ENCODE measurements around the gene MYBL2. TPM values are rescaled to one million over a fixed set of nuclear protein-coding genes. Genes with fewer than 3 reads are reported as not detected.
"Not testable (repeated sequence)": the region's sequence is repeated elsewhere in the genome, so short reads cannot be mapped to it uniquely, and the experiment has no call there.

The MYBL2 gene
- total RNA-seq, 1 donor from 2014 or later: 19.0 TPM

DNA sequence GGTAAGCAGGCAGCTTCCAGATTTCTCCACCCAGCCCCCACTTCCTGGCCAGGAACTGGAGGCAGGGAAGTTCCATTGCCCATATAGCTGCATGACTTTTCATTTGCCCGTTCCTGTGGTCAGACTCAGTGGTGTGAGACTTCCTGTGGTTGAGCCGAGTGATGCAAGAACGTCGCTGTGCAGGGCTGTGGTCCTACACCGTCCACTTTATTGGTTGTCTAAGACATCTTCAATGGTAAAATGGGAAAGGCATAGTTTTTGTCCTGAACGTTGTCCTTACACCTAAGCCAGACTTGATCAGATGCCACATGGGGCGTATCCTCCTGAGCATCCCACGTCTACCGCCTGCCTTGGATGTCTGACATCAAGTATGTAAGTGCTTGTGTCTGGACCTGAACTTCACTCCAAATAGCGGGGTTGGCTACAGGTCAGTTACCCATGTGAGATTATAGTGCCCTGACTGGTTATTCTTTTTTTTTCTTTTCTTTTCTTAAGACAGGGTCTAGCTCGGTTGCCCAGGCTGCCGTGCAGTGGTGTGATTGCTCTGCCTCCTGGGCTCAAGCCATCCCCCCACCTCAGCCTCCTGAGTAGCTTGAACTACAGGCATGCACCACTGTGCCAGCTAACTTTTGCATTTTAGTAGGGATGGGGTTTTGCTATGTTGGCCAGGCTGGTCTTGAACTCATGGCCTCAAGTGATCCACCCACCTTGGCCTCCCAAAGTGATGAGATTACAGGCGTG is 85.8 kb downstream of the MYBL2 start:
- TF ChIP-seq, protein P1, sequence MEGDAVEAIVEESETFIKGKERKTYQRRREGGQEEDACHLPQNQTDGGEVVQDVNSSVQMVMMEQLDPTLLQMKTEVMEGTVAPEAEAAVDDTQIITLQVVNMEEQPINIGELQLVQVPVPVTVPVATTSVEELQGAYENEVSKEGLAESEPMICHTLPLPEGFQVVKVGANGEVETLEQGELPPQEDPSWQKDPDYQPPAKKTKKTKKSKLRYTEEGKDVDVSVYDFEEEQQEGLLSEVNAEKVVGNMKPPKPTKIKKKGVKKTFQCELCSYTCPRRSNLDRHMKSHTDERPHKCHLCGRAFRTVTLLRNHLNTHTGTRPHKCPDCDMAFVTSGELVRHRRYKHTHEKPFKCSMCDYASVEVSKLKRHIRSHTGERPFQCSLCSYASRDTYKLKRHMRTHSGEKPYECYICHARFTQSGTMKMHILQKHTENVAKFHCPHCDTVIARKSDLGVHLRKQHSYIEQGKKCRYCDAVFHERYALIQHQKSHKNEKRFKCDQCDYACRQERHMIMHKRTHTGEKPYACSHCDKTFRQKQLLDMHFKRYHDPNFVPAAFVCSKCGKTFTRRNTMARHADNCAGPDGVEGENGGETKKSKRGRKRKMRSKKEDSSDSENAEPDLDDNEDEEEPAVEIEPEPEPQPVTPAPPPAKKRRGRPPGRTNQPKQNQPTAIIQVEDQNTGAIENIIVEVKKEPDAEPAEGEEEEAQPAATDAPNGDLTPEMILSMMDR (IDR thresholded peaks at IDR 0.05; ENCODE audit: partially characterized antibody, unreplicated experiment): no peak
- peaks cover 5% of the 10 kb centered on the region for H3K9me3 Mint-ChIP-seq (ENCODE audit: unreplicated experiment)
- H3K27ac Mint-ChIP-seq (ENCODE audit: unreplicated experiment): no peak overlapping the region
- H3K4me1 Mint-ChIP-seq (ENCODE audit: low read depth, unreplicated experiment): no peaks in the 10 kb centered on the region
- no peak overlapping the region for H3K4me3 Mint-ChIP-seq (ENCODE audit: unreplicated experiment)
- no peak for DNase-seq
- no peaks in the 10 kb centered on the region for H3K27me3 Mint-ChIP-seq (ENCODE audit: unreplicated experiment)
- peaks cover 6% of the 10 kb centered on the region for H3K36me3 Mint-ChIP-seq (ENCODE audit: unreplicated experiment)

DNA sequence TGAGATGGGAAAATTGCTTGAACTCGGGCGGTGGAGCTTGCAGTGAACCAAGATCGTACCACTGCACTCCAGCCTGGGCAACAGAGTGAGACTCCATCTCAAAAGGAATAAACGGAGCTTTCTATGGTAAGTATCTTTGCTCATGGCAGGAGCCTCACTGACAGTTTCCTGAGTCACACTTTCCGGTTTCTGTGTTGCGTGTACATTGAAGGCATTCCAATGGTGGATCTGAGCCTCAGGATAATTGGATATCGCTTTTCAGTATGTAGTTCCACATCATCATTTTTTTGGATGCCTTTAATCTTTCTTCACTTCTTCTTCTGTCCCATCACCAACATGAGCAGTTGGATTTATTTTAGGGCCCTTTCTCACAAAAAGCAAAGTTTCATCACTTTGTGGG is 88.5 kb downstream of the MYBL2 start:
- no peak for DNase-seq

DNA sequence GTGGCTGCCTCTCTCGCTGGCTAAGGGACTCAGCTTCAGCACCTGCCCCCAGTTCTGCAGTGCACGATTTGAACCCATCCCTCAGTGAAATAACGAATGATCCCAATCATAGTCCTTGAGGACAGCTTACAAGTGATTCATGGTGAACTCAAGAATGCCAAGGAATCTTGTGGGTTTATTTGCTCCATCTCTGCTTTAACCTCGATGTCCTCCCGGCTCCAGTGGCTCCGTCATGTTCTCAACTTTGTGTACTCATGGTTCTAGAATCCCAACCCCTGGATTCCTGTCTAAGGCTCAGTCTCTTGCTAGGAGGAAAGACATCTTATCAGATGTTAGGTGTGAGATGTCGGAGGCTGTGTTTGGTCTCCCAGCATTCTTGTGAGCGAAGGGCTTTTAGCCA is 88.9 kb downstream of the MYBL2 start:
- DNase-seq: no peak
- Mint-ChIP-seq H3K36me3 (ENCODE audit: unreplicated experiment) (peaks cover 6% of the 10 kb centered on the region), H3K27ac (ENCODE audit: unreplicated experiment) (no peak overlapping the region), H3K4me3 (ENCODE audit: unreplicated experiment) (no peak overlapping the region), H3K9me3 (ENCODE audit: unreplicated experiment) (peaks cover 4% of the 10 kb centered on the region), H3K4me1 (ENCODE audit: low read depth, unreplicated experiment) (no peaks in the 10 kb centered on the region), H3K27me3 (ENCODE audit: unreplicated experiment) (no peaks in the 10 kb centered on the region)
- TF ChIP-seq, protein P1 (IDR thresholded peaks at IDR 0.05; ENCODE audit: partially characterized antibody, unreplicated experiment): no peak

More for the DNA sequence above, 88.5 kb downstream of the MYBL2 start:
- Mint-ChIP-seq H3K27me3 (ENCODE audit: unreplicated experiment) (no peaks in the 10 kb centered on the region), H3K36me3 (ENCODE audit: unreplicated experiment) (peaks cover 6% of the 10 kb centered on the region), H3K9me3 (ENCODE audit: unreplicated experiment) (peaks cover 4% of the 10 kb centered on the region), H3K27ac (ENCODE audit: unreplicated experiment) (no peak overlapping the region), H3K4me1 (ENCODE audit: low read depth, unreplicated experiment) (no peaks in the 10 kb centered on the region), H3K4me3 (ENCODE audit: unreplicated experiment) (no peak overlapping the region)
- TF ChIP-seq, protein P1 (IDR thresholded peaks at IDR 0.05; ENCODE audit: partially characterized antibody, unreplicated experiment): no peak

DNA sequence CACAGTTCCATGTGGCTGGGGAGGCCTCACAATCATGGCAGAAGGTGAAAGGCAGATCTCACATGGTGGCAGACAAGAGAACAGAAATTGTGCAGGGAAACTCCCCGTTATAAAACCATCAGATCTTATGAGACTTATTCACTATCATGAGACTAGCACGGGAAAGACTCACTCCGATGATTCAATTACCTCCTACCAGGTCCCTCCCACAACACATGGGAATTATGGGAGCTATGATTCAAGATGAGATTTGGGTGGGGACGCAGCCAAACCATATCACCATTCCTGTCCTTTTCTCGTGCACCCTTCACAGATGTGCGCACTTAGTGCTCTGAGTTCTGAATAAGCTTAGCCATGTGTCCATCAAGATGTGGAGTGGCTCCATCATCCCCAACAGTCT is 91.0 kb downstream of the MYBL2 start:
- H3K4me1 Mint-ChIP-seq (ENCODE audit: low read depth, unreplicated experiment); H3K27ac Mint-ChIP-seq (ENCODE audit: unreplicated experiment); H3K36me3 Mint-ChIP-seq (ENCODE audit: unreplicated experiment); DNase-seq; H3K27me3 Mint-ChIP-seq (ENCODE audit: unreplicated experiment); H3K9me3 Mint-ChIP-seq (ENCODE audit: unreplicated experiment); H3K4me3 Mint-ChIP-seq (ENCODE audit: unreplicated experiment): not testable (repeated sequence)

DNA sequence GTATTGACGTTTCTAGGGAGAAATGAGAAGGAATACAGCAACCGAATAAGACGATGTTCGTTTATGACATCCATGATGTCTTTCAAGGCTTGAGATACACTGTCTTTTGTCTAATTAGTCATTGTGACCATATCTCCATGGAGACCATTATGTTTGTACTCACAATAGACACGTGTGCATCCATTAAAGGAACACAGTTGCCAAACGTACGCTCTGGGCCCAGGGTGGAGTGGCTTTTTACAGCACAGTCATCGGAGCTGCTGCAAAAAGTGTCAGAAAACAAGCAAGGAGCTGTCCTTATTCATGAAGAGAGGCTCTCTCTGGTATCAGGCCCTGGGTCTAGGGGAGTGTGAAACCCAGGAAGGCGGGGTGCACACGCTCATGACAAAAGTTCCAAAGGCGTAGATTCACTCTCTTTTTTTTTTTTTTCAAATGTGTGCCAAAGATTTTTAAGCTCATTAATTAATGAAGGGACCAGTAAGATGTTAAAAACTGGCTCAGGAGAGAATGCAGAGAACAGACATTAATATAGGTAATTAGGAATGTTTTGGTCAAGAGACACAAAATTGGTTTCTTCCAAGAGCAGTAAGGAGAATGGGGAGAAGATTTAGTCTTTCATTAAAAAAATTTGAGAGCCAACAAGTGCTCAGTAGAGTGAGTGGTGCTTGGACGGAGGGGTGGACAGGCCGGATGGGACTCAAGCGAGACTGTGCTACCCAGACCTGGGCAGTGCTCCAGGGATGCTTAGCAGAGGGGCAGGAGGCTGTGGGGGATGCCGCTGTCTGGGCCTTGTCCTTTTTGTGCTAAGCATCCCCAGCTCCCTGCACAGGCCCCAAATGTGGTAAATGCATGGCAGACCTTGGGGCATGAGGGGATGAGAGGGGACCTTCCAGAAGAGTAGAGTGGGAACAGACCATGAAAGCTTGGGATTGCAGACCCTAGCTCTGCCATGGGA is 94.7 kb downstream of the MYBL2 start:
- Mint-ChIP-seq H3K9me3 (ENCODE audit: unreplicated experiment) (peaks cover 3% of the 10 kb centered on the region), H3K4me1 (ENCODE audit: low read depth, unreplicated experiment) (peaks cover 3% of the 10 kb centered on the region), H3K4me3 (ENCODE audit: unreplicated experiment) (no peak overlapping the region), H3K27ac (ENCODE audit: unreplicated experiment) (no peak overlapping the region), H3K36me3 (ENCODE audit: unreplicated experiment) (no peaks in the 10 kb centered on the region), H3K27me3 (ENCODE audit: unreplicated experiment) (no peaks in the 10 kb centered on the region)
- TF ChIP-seq, protein P1 (IDR thresholded peaks at IDR 0.05; ENCODE audit: partially characterized antibody, unreplicated experiment): no peak
- DNase-seq: no peak
